Heart left ventricle (tissue), 13 donors: ENCODE measurements around the gene ETV3.

ENCODE experiments used
- POLR2A ChIP-seq, 2 donors: fragments of 450-650 bp; IDR thresholded peaks; one replicate each; pipeline ENCODE4 v1.6.1; 2017; ENCODE audit warnings: antibody characterized with exemption in 2 of 2, mild to moderate bottlenecking in 2 of 2, moderate library complexity in 2 of 2
- TF ChIP-seq, protein P1 (sequence below), 12 donors: fragments of 200-600 bp; sonication (generic) in 4 of 12; IDR thresholded peaks; one replicate each; pipeline versions ENCODE4 v1.5.0 to v1.8.0; 2018 to 2022; ENCODE audit warnings: antibody characterized with exemption in 12 of 12, mild to moderate bottlenecking in 5 of 12
- donor health status: ischemic (EF 13 %, LVEDD 7.1; RV severe dilation, severe dysfunction).
- donor health status: DM: no; HTN: yes; CAD: no.
- donor health status: DM: no; HTN: no; CAD: no.
- donor health status: ischemic (EF 25% LVEDD 6.9; RV normal size, moderate dysfunction).
- donor health status: ischemic (EF 25% LVEDD 5.7; RV mildly dilated, moderate dysfunction).
- donor health status: ischemic (EF 35%, LVEDD 5.7; RV mildly dilated, moderate dysfunction).
- donor health status: nonischemic (EF 11% LVEDD 7.7; RV severe dilation, severe dysfunction).
- donor health status: DM: yes; HTN: yes; CAD: no.
- donor health status: PGD.
- donor health status: ischemic (EF 29% LVEDD 5.4; RV normal size, mild dysfunction).
- donor health status: nonischemic (EF 23%, LVEDD 6.1; RV moderate dilation, normal function).

DNA sequence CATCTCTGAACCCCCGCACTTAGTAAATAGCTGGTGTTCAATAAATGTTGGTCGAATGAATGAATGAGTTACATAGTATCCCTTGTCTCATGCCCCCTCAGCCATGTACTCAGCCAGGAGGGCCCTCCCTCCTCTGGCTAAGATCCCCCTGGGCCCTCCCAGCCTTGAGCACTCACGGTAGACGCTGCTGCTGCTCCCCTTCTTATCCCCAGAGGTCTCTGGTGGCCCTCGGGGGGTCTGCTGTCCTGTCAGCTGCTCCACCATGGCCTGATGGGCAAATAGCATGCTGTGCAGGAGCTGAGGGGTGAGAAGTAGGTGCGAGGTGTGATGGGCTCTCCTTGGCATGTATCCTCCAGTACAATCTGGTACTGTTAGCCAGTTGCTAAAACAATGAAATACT lies 40.5 kb downstream of the ETV3 start:
- TF ChIP-seq, protein P1, sequence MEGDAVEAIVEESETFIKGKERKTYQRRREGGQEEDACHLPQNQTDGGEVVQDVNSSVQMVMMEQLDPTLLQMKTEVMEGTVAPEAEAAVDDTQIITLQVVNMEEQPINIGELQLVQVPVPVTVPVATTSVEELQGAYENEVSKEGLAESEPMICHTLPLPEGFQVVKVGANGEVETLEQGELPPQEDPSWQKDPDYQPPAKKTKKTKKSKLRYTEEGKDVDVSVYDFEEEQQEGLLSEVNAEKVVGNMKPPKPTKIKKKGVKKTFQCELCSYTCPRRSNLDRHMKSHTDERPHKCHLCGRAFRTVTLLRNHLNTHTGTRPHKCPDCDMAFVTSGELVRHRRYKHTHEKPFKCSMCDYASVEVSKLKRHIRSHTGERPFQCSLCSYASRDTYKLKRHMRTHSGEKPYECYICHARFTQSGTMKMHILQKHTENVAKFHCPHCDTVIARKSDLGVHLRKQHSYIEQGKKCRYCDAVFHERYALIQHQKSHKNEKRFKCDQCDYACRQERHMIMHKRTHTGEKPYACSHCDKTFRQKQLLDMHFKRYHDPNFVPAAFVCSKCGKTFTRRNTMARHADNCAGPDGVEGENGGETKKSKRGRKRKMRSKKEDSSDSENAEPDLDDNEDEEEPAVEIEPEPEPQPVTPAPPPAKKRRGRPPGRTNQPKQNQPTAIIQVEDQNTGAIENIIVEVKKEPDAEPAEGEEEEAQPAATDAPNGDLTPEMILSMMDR (IDR thresholded peaks at IDR 0.05): no peak
- TF ChIP-seq POLR2A (IDR thresholded peaks at IDR 0.05): no peak
